Measurements from ENCODE around the gene DHPS.

The DHPS gene

DNA sequence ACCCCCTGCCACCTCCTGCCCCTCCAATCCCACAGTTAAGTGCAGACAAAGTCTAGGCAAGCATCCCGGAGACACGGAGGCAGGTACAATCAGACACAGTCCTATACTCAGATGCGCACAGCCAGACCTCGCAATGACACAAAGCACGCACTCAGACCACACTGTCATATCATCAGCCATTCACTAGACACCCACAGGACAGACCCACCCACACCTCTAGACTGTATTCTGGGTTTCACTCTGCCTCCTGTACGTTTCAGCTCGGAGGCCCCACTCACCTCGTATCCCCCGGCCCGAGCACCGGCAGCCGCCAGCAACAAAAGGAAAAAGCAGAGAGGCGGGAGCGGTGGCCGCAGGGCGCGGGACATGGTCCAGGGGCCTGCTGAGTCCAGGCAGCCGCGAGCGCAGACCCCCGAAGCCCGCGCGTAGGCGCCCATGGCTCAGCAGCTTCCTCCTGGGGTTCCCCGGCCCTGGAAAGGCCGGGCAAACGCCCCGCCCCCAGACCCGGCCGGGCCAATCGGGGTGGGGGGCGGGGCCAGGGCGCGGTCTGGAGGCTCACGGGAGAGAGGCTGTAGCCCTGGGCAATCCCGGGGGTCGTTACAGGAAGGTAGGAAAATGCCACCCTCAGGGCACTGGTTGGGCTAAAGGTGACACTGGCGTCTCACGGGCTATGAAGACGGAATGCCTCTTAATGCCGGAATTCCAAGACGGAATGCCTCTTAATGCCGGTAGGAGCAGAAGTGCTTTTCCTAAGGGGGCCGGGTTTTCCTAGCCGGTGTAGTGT lies 15.2 kb downstream of the DHPS start, which contains the start of the genes MAN2B1 and WDR83:
TSS of gene MAN2B1 (minus strand) at position 478 of the 784 bp plus-strand sequence. CDS start at position 437, 41 bp downstream.
TSS of gene WDR83 (plus strand) at position 543 of the 784 bp plus-strand sequence. CDS start 2,984 bp downstream, outside the sequence.
- H3K27ac ChIP-seq (replicated peaks; ENCODE audit: low read length), result no peak within 1 kb of the TSS
- H3K4me1 ChIP-seq (ENCODE audit: control insufficient read depth in 2 of 2, insufficient read depth in 1 of 2, low read depth in 1 of 2, low read length in 2 of 2), result peaks cover 17 to 25% of the 10 kb centered on the region in 2 donors
- H4K8ac ChIP-seq (ENCODE audit: low read depth, low read length), result peak within 1 kb of the TSS; percentile 29
- H2BK12ac ChIP-seq (ENCODE audit: low read length), result no peak within 1 kb of the TSS
- H3K27me3 ChIP-seq (ENCODE audit: control insufficient read depth in 3 of 3, insufficient read depth in 3 of 3, low read depth in 1 of 3, low read length in 3 of 3), result no peaks in the 10 kb centered on the region
- no peak within 1 kb of the TSS for H2BK120ac ChIP-seq (ENCODE audit: low read depth, low read length)
- H3K36me3 ChIP-seq (replicated peaks in 1 of 2; ENCODE audit: control insufficient read depth in 2 of 2, insufficient read depth in 2 of 2, low read length in 2 of 2), result peaks cover 23 to 53% of the 10 kb centered on the region in 2 donors
- peak; percentile 80 for DNase-seq (ENCODE audit: low spot score)
- H3K79me1 ChIP-seq (ENCODE audit: low read depth, low read length), result peaks cover 24% of the 10 kb centered on the region
- no peak within 1 kb of the TSS for H4K91ac ChIP-seq (ENCODE audit: low read depth, low read length, poor library complexity)
- H2BK15ac ChIP-seq (ENCODE audit: low read length), result no peak within 1 kb of the TSS
- H3K9ac ChIP-seq (ENCODE audit: low read depth, low read length, poor library complexity), result peak within 1 kb of the TSS; percentile 90
- peak within 1 kb of the TSS; percentile 92 for H2AFZ ChIP-seq (ENCODE audit: low read length)
- H2AK5ac ChIP-seq (ENCODE audit: low read depth, low read length), result no peak within 1 kb of the TSS
- H3K9me3 ChIP-seq (replicated peaks in 1 of 2; ENCODE audit: control insufficient read depth in 2 of 2, insufficient read depth in 1 of 2, low read depth in 1 of 2, low read length in 2 of 2), result no peaks in the 10 kb centered on the region
- peak within 1 kb of the TSS; percentile 67 to 90 for H3K4me3 ChIP-seq (ENCODE audit: low read length in 2 of 2)
- peak within 1 kb of the TSS; percentile 62 for H3K4me2 ChIP-seq (ENCODE audit: insufficient read depth, low read length, poor library complexity, severe bottlenecking)
- no CpG with 5 or more reads among the region's 46 CpGs for WGBS, 2 donors (ENCODE audit: extremely low coverage in 2 of 2, insufficient read length in 2 of 2, insufficient replicate concordance in 1 of 2)
- no peak within 1 kb of the TSS for H3K4ac ChIP-seq (ENCODE audit: low read length)
- H3K14ac ChIP-seq (ENCODE audit: low read length), result no peak within 1 kb of the TSS
- no peak within 1 kb of the TSS for H3K23ac ChIP-seq (ENCODE audit: low read depth, low read length, poor library complexity)
- H3K18ac ChIP-seq (ENCODE audit: low read length), result peak within 1 kb of the TSS; percentile 96
- peak within 1 kb of the TSS; percentile 16 for H2BK5ac ChIP-seq (ENCODE audit: low read length)

DNA sequence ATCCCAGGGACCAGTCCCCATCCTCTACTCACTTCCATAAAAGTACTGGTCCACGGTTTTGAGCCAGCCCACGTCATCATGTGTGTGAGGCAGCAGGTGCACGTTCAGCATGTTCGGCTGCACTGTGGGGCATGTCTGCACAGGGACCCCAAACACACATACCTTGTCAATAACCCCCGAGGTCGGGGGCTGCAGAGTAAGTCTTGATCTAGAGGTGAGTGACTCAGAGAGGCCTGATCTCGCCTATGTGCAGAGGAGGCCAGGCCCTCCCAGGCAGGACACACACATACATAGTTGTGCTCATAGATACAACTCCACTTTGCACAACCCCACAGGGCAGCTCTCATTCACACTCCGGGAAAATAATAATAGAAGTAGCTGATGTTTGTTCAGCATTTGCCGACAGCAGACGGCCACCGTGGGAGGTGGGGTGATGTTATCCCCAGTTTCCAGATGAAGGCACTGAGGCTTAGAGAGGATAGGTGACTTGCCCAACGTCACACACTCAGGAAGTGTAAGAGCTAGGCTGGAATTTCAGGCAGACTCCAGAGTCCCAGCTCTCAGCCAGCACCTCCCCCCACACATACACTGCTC lies 15.9 kb downstream of the DHPS start:
- Histone ChIP-seq H3K9ac (ENCODE audit: low read depth, low read length, poor library complexity) (peak overlapping the region; percentile 90), H3K27ac (replicated peaks; ENCODE audit: low read length) (no peak overlapping the region), H4K91ac (ENCODE audit: low read depth, low read length, poor library complexity) (no peak overlapping the region), H2AFZ (ENCODE audit: low read length) (peak overlapping the region; percentile 92), H2BK12ac (ENCODE audit: low read length) (no peak overlapping the region), H3K14ac (ENCODE audit: low read length) (no peak overlapping the region), H3K9me3 (replicated peaks in 1 of 2; ENCODE audit: control insufficient read depth in 2 of 2, insufficient read depth in 1 of 2, low read depth in 1 of 2, low read length in 2 of 2) (no peaks in the 10 kb centered on the region), H2BK15ac (ENCODE audit: low read length) (no peak overlapping the region), H3K4ac (ENCODE audit: low read length) (no peak overlapping the region), H3K23ac (ENCODE audit: low read depth, low read length, poor library complexity) (no peak overlapping the region), H3K79me1 (ENCODE audit: low read depth, low read length) (peaks cover 24% of the 10 kb centered on the region), H3K18ac (ENCODE audit: low read length) (peak overlapping the region; percentile 5), H2BK120ac (ENCODE audit: low read depth, low read length) (no peak overlapping the region), H2AK5ac (ENCODE audit: low read depth, low read length) (no peak overlapping the region), H3K4me2 (ENCODE audit: insufficient read depth, low read length, poor library complexity, severe bottlenecking) (peak overlapping the region; percentile 55), H4K8ac (ENCODE audit: low read depth, low read length) (peak overlapping the region; percentile 29), H2BK5ac (ENCODE audit: low read length) (peak overlapping the region; percentile 16), H3K4me3 (ENCODE audit: low read length in 2 of 2) (peak overlapping the region; percentile 67 to 88), H3K4me1 (ENCODE audit: control insufficient read depth in 2 of 2, insufficient read depth in 1 of 2, low read depth in 1 of 2, low read length in 2 of 2) (peaks cover 17 to 25% of the 10 kb centered on the region in 2 donors), H3K36me3 (replicated peaks in 1 of 2; ENCODE audit: control insufficient read depth in 2 of 2, insufficient read depth in 2 of 2, low read length in 2 of 2) (peaks cover 28 to 58% of the 10 kb centered on the region in 2 donors), H3K27me3 (ENCODE audit: control insufficient read depth in 3 of 3, insufficient read depth in 3 of 3, low read depth in 1 of 3, low read length in 3 of 3) (no peaks in the 10 kb centered on the region)
- WGBS, 2 donors (ENCODE audit: extremely low coverage in 2 of 2, insufficient read length in 2 of 2, insufficient replicate concordance in 1 of 2), result no CpG with 5 or more reads among the region's 12 CpGs
- DNase-seq (ENCODE audit: low spot score), result no peak

DNA sequence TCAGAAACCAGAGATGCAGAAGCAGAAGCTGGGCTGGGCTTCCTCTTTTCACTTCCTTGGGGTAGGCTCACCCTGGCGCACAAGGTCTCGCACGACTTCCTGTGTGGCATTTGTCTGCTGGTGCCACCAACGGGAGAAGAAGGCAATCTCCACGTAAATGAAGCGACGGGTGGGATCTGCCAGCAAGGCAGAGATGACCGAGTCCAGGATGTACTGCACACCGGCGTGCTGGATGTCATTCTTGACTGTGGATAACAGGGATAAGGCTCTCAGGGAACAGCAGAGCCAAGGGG lies 16.5 kb downstream of the DHPS start:
- no peak overlapping the region for H4K8ac ChIP-seq (ENCODE audit: low read depth, low read length)
- H3K18ac ChIP-seq (ENCODE audit: low read length), result no peak overlapping the region
- no peak overlapping the region for H3K23ac ChIP-seq (ENCODE audit: low read depth, low read length, poor library complexity)
- no peak overlapping the region for H3K27ac ChIP-seq (replicated peaks; ENCODE audit: low read length)
- H3K36me3 ChIP-seq (replicated peaks in 1 of 2; ENCODE audit: control insufficient read depth in 2 of 2, insufficient read depth in 2 of 2, low read length in 2 of 2), result peaks cover 28 to 57% of the 10 kb centered on the region in 2 donors
- peak overlapping the region in 1 of 2 donors; percentile 67 for H3K4me3 ChIP-seq (ENCODE audit: low read length in 2 of 2)
- no CpG with 5 or more reads among the region's 10 CpGs for WGBS, 2 donors (ENCODE audit: extremely low coverage in 2 of 2, insufficient read length in 2 of 2, insufficient replicate concordance in 1 of 2)
- no peaks in the 10 kb centered on the region for H3K27me3 ChIP-seq (ENCODE audit: control insufficient read depth in 3 of 3, insufficient read depth in 3 of 3, low read depth in 1 of 3, low read length in 3 of 3)
- H4K91ac ChIP-seq (ENCODE audit: low read depth, low read length, poor library complexity), result no peak overlapping the region
- H2BK5ac ChIP-seq (ENCODE audit: low read length), result no peak overlapping the region
- H3K9me3 ChIP-seq (replicated peaks in 1 of 2; ENCODE audit: control insufficient read depth in 2 of 2, insufficient read depth in 1 of 2, low read depth in 1 of 2, low read length in 2 of 2), result no peaks in the 10 kb centered on the region
- no peak overlapping the region for H3K4ac ChIP-seq (ENCODE audit: low read length)
- no peak overlapping the region for H2BK15ac ChIP-seq (ENCODE audit: low read length)
- no peak overlapping the region for H2AK5ac ChIP-seq (ENCODE audit: low read depth, low read length)
- DNase-seq (ENCODE audit: low spot score), result no peak
- H3K9ac ChIP-seq (ENCODE audit: low read depth, low read length, poor library complexity), result no peak overlapping the region
- H3K79me1 ChIP-seq (ENCODE audit: low read depth, low read length), result peaks cover 21% of the 10 kb centered on the region
- no peak overlapping the region for H2AFZ ChIP-seq (ENCODE audit: low read length)
- H3K4me1 ChIP-seq (ENCODE audit: control insufficient read depth in 2 of 2, insufficient read depth in 1 of 2, low read depth in 1 of 2, low read length in 2 of 2), result peaks cover 14 to 20% of the 10 kb centered on the region in 2 donors
- H3K14ac ChIP-seq (ENCODE audit: low read length), result no peak overlapping the region
- H2BK120ac ChIP-seq (ENCODE audit: low read depth, low read length), result no peak overlapping the region
- H3K4me2 ChIP-seq (ENCODE audit: insufficient read depth, low read length, poor library complexity, severe bottlenecking), result no peak overlapping the region
- H2BK12ac ChIP-seq (ENCODE audit: low read length), result no peak overlapping the region
